Fibroblast of peridontal ligament (primary cell): ENCODE data around the gene MEI1.

Experiments
- DNase-seq: peaks from one replicate; pipeline ENCODE4 v3.0.0-alpha.2; 2010; ENCODE audit errors: extremely low read depth

MEI1 gene

DNA sequence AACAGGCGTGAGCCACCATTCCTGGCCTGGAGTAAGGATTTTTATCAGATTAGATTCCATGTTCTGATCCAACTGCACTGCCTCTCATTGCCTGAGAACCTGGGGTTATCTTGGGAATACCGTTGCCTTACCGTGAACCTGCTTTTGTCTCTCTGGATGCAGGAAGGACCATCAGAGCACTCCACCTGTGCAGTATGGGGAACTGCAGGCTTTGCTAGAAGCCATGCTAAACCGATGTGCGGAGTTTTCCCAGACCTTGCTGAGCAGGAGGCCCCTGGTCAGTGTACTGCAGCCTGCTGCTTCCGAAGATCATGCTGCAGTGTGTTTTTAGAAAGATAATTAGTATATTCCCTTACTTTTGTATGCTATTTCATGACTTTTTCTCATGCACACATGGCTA lies 43.6 kb downstream of the MEI1 start:
- DNase-seq = no peak

DNA sequence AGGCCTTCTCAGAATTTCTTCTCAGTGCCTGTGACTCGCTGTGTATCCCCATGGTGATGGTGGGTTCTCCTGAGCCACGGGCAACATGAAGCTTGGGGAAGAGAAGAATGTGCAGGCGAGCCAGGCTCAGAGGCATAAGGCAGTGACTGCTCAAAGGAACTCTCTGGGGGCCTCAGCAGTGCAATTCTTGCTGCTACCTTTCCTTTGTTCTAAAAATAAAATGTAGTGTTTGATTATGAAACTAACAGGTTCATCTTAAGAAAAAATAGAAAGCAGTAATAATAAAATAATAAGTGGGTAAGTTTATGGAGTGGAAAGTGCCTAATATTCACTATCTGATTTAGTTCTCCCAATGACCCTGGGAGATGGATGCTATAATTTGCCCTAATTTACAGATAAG lies 46.7 kb downstream of the MEI1 start:
- no peak for DNase-seq

DNA sequence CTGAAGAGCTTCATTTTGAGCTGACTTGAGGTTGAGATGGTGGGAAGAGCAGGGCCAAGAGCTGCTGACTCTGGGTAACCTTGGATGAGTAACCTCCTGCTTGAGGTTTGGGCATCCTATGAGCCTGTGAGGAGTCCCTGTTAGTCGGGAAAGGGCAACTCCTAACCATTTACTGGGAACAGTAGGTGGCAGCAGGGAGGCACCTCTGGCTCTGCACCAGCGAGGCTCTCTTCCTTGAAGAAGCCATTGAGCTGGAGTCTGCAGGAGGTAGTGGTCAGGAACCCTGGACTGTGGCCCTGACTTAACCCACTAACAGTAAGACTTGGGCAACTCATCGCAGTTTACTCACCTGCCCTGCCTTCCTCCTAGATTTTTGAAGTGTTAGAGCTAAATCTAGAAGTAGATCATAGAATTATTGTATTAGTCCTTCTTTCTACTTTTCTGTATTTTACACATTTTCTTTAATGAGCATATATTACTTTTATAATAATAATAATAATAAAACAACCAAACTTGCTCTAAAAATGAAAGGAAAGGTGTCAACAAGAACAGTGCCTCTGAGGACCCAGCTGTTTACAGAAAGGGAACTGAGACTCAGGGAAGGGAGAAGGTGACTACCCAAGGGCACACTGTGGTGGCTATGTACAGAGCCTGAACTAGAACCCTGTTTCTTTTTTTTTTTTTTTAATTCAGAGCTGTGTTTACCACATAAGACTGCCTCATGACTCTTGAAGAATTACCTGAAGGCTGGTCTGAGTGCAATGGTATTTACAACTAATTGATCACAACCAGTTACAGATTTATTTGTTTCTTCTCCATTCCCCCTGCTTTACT lies 47.5 kb downstream of the MEI1 start:
- DNase-seq = peak; percentile 81

DNA sequence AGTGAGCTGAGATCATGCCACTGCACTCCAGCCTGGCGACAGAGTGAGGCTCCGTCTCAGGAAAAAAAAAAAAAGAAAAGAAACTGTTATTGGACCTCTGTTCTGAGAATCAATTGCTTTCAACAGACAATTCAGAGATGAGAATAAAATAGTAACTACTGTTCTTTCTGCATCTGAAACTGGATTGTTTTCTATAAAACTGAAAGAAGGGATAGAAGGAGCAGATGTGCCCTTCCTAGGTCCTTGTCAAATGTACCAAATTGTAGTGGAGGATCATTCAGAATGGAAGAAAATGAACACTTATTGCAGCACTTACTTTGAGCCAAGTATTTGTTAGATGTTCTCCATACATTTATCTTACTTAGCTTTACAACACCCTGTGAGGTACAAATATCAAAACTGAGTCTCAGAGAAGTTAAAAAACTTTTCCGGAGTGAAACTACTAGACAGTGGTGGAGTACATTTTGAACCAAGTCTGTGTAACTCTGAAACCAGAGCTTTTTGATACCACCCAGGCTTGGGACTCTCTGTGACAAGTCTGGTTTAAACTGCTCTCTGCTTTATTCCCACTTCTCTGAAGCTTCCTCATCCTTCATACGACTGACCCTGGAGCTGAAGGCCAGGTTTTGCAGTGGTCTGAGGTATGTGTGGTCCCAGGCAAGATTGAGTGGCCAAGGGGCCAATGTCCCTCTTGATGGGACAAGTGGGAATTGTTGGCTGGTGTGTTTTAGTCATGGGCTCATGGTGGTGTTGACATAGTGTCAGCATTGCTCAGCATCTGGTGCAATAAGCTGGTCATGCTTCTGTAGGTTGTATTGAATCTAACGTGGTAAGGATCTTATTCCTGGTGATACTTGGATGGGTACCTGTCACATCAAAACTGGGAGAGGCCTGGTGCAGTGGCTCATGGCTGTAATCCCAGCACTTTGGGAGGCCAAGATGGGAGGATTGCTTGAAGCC lies 53.0 kb downstream of the MEI1 start:
- DNase-seq = no peak

DNA sequence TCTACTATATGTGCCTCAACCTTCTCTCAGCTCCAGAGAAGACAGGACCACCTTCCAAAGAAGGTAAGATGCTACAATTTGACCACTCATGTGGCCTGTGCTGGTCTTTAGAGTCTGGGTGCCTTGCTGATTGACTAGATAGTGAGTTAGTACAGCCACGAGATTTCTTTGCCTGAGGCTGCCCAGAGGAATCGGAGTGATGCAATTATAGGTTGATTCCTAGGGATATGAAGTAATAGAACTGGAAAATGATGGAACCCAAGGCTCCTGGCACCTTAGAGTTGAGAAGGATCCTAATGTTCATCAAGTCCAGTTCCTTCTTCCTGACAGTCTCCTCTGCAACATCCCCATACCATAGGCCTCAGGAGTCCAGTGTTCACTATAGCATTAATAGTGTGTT lies 54.7 kb downstream of the MEI1 start:
- DNase-seq = no peak

DNA sequence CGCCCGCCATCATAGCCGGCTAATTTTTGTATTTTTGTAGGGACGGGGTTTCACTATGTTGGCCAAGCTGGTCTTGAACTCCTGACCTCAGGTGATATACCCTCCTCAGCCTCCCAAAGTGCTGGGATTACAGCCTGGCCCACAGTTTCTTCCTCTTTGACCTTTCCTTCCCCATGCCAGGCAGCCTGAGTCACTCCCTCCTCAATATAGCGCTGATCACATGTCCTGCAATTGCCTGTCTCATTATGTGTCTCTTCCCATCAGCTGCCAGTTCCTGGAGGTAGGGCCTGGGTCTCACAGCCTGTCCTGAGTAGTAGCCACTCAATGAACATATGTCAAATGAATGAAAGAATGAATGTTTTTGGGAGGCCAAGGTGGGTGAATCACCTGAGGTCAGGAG lies 58.2 kb downstream of the MEI1 start:
- no peak for DNase-seq

DNA sequence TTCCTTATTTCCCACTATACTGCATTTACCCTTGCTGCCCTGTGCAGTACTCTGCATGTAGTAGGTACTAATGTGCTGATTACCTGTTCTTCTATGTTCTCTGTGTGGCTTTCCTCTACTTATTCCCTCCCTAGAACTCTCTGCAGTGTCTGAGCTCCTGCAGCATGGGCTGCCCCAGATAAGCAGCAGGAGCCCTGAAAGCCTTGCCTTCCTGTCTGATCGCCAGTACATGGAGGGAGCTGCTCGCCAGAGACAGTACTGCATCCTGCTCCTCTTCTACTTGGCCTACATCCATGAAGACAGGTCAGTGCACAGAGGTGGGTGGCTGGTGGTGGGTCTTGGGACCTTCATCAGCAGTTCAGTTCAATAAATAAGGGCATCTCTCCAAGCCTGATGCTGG lies 58.9 kb downstream of the MEI1 start:
- no peak for DNase-seq

DNA sequence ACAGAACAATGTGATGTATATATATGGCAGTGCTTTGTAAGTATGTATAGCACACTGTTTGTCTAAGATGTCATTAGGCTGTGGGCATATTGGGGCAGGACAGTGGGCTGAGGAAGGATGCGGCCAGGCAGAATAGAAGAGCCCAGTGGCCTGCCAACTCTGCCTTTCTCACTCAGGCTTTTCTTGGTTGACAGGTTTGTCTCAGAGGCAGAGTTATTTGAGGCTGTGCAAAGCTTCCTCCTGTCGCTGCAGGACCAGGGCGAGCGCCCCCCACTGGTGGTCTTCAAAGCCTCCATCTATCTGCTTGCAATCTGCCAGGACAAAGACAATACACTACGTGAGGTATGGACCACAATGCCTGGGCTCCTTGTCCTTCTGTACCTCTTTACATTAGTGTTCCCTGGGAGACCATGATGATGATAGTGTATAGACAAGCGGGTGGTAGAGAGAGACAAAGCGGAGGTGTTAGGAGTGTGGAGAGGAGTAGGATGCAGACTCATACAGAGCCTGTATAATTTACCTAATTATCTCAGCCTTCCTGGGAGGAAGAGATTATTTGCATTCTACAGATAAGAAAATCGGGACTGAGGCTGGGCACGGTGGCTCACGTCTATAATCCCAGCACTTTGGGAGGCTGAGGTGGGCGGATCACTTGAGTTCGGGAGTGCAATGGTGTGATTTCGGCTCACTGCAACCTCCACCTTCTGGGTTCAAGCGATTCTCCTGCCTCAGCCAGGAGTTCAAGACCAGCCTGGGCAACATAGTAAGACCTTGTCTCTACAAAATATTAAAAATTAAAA lies 63.9 kb downstream of the MEI1 start:
- DNase-seq = no peak

DNA sequence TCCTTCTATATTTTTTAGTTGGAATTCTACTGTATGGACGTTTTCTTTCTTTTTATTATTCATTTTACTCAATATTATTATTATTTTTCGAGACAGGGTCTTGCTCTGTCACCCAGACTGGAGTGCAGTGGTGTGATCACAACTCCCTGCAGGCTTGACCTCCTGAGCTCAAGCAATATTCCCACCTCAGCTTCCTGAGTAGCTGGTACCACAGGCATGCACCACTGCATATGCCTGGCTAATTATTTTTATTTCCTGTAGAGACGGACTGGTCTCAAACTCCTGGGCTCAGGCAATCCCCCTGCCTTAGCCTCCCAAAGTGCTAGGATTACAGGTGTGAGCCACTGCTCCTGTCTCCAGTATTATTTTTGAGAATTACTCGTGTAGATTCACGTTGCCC lies 67.2 kb downstream of the MEI1 start:
- DNase-seq = no peak

DNA sequence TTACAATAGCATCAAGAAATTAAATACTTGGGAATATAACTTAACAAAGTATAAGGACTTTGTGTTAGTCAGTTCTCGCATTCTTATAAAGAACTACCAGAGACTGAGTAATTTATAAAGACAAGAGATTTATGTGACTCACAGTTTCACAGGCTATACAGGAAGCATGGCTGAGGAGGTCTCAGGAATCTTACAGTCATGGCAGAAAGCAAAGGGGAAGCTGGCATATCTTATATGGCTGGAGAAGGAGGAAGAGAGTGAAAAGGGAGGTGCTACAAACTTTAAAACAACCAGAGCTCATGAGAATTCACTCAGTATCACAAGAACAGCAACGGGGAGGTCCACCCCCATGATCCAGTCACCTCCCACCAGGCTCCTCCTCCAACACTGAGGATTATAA lies 69.1 kb downstream of the MEI1 start:
- peak; percentile 6 for DNase-seq

DNA sequence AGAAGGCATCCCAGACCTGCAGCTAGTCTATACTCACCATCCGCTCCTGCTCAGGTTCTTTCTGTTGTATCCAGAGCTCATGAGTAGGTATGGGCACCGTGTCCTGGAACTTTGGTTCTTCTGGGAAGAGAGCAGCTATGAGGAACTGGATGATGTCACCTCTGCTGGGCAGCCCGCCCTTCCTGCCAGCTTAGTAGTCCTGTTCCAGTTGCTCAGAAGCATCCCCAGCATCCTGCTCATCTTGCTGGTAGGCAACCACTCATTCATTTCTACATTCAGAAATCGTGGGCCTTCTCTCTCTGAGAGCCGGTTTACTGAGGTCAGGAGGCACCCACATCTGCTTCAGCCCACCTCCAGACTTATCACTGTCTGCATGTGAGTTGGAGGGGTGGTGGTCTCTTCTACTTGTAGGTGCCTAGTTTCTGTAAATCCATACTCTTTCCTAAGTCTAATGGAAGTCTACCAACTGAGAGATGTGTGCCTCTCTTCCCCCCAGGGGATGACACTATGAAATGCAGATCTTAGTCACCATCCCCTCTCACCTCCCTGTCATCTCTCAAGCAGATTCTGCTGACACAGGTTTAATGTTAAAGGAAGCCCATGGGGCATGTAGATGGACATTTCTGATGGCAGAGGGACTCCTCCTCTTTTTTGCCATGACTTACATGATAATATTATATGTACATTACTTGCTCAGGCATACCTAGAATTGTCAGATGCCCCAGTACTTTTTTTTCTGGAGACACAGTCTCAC lies 71.6 kb downstream of the MEI1 start:
- no peak for DNase-seq

DNA sequence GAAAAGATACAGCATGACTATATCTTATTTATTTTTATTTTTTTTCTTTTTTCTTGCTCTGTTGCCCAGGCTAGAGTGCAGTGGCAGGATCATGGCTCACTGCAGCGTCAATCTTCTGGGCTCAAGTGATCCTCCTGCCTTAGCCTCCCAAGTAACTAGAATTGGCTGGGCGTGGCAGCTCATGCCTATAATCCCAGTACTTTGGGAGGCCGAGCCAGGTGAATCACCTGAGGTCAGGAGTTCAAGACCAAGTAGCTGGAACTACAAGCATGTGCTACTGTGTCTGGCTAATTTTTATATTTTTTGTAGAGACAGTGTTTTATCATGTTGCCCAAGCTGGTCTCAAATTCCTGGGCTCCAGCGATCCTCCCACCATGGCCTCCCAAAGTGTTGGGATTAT lies 72.9 kb downstream of the MEI1 start:
- DNase-seq = no peak

DNA sequence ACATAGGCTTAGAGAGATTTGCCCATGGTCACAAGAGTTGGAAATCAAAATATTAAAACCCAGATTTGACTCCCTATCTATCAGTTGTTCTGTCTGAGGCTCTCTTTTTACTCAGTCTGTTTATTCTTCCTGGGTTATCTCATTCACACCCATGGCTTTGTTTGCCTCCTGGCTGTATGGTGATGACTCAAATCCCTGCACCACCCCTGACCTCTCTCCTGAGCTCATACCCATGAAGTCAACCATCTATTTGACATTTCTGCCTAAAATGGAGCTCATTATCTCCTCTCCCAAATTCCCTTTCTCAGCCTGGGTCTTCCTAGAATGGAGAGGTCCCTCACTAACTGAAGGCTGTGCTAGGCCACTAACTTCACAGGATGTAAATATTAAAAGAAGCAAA lies 73.3 kb downstream of the MEI1 start:
- DNase-seq = no peak

DNA sequence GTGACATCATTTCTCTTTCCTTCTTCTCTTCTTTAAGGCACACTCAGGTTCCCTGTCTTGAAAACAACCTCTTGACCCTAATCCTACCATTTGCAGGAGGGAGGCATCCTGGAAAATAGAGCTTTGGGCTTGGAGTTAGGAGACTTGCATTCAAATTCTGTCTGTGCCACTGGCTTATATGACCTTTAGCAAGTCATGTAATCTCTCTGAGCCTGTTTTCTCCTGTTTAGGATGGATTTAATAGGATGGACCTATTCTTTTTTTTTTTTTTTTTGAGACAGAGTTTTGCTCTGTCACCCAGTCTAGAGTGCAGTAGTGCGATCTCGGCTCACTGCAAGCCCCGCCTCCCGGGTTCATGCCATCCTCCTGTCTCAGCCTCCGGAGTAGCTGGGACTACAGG lies 76.0 kb downstream of the MEI1 start:
- DNase-seq = no peak

DNA sequence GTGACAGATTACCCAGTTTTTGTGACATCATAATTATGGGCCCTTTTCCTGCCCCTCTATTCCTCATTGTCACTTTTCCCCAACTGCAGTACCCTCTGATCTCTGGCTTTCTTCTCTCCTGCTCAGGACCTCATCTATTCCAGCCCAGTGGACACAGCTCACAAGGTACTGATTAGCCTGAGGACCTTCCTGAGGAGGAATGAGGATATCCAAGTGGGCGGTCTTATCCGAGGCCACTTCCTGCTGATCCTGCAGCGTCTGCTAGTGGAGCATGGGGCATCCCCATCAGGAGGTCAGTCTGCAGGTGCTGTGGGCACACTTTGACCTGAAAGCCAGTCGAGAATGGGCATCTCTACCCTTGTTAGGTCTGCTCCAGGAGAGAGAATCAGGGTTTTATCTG lies 76.7 kb downstream of the MEI1 start:
- DNase-seq = no peak

DNA sequence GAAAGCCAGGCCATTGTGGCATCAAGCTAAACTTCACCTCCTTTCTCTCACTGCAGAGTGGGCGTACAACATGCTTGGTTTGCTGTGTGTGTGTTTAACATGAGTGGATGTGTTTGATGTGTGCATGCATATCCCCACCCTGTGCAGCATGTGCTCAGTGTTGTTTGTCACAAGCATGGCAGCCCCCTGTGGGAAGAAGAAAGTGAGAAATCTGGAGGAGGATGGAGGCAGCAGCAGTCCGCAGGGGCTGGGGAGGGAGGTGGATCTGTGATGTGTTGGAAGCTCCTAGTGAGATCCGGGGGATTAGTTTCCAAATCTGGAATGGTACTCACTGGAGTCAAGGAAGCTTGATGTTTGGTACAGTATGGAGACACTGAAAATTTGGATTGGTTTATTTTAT lies 77.1 kb downstream of the MEI1 start:
- DNase-seq = no peak

DNA sequence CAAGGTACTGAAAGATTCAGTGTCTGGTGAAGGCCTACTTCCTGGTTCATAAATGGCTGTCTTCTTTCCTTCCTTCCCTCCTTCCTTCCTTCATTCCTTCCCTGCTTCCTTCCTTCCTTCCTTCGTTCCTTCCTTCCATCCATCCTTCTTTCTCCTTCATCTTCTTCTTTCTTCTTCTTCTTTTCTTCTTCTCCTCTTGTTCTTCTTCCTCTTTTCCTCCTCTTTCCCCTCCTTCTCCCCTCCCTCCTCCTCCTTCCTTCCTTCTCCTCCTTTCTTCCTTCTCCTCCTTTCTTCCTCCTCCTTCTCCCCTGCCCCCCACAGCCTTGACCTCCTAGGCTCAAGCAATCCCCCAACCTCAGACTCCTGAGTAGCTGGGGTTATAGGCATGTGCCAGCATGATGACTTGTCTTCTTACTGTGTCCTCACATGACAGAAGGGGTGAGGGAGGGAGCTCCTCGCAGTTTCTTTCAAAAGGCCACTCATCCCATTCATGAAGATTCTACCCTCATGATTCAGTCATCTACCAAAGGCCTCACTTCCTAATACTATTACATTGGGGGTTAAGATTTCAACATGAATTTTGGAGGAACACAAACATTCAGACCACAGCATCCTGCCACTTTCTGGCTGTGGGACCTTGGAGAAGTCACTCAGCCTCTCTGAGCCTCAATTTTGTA lies 78.6 kb downstream of the MEI1 start:
- DNase-seq = no peak

DNA sequence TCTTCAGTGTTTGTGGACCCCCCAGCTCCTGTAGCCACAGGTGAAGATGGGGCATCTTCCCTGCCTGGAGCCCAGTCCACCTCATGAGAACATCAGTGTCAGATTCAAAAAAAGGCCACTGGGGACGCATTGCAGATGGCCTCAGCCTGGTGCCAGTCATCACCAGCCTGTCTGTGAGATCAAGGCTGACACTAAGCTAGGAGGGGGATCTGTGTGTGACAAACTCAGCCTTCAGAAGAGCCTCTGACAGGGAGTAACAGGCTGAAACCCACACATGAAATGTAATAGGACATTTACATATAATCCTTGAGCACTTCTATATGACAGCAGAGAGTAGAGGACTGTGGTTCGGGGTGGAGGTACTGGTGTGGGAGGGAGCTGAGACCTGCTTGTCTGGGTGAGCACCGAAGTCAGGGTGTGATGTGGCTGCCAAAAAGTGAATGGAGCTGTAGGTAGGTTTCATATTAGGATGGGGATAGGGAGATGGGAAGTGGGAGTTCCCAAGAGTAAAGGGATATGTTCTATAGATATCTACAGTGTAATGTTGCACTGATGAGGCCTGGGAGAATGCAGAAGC lies 80.7 kb downstream of the MEI1 start:
- no peak for DNase-seq

DNA sequence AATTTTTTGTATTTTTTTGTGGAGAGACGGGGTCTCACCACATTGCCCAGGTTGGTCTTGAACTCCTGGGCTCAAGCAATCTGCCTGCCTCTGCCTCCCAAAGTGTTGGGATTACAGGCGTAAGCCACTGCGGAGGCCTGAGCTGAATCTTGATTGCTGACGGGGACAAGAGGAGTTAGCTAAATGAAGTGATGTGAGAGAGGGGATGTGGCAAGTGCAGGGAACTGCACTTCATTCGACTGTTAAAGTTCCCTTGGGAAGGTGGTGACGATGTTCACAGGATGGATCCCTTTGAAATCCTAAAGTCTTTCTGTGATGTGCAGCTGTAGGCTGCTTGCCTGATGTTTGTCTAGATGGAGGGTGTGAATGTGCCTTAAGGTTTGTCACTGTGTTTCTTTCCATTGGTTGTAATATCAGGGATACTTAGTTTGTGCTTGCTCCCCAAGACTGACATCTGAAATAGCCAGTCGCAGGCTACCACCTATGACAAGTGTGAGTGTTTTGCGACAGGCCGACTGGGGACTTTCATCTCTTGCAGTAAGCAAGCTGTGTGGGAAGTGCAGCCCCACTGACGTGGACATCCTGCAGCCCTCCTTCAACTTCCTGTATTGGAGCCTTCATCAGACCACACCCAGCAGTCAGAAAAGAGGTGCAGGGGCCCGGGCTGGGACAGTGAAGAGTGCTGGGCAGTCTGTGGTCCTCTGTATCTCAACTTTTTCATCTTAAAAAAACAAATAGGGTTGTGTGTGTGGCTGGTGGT lies 81.6 kb downstream of the MEI1 start:
- DNase-seq = peak; percentile 12

DNA sequence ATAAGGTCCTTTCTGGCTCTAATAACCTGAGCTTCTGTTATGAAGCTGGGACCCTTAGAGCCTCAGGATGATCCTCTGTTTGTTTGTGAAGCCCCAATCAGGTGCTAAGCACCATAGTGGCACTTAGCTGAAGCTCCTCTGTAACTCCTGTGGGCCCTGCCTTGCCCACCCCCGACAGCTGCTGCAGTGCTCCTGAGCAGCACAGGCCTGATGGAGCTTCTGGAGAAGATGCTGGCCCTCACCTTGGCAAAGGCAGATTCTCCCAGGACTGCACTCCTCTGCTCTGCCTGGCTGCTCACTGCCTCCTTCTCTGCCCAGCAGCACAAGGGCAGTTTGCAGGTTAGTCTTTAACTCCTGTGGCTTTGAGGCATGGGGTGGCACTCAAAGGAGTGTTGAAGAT lies 82.2 kb downstream of the MEI1 start:
- DNase-seq = no peak
